ENCODE data around the gene DMAC2L. TPM values are rescaled to one million over a fixed set of nuclear protein-coding genes. Genes with fewer than 3 reads are reported as not detected.
"Not testable (repeated sequence)": the region's sequence is repeated elsewhere in the genome, so short reads cannot be mapped to it uniquely, and the experiment has no call there.

Gene DMAC2L
- total and polyA plus RNA-seq, 2 donors (not counting 1 experiment from before 2014, with no cell fraction given) = 19.0 to 40.0 TPM

GRCh38 chr14:50354527-50354926 lies 42.4 kb downstream of the DMAC2L start:
- TF ChIP-seq, protein P1, sequence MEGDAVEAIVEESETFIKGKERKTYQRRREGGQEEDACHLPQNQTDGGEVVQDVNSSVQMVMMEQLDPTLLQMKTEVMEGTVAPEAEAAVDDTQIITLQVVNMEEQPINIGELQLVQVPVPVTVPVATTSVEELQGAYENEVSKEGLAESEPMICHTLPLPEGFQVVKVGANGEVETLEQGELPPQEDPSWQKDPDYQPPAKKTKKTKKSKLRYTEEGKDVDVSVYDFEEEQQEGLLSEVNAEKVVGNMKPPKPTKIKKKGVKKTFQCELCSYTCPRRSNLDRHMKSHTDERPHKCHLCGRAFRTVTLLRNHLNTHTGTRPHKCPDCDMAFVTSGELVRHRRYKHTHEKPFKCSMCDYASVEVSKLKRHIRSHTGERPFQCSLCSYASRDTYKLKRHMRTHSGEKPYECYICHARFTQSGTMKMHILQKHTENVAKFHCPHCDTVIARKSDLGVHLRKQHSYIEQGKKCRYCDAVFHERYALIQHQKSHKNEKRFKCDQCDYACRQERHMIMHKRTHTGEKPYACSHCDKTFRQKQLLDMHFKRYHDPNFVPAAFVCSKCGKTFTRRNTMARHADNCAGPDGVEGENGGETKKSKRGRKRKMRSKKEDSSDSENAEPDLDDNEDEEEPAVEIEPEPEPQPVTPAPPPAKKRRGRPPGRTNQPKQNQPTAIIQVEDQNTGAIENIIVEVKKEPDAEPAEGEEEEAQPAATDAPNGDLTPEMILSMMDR (IDR thresholded peaks at IDR 0.05) = no peak
- no peak for TF ChIP-seq EZH2 (IDR thresholded peaks at IDR 0.05; ENCODE audit: borderline replicate concordance, insufficient read depth, low read depth, low read length, poor library complexity, severe bottlenecking)
- POLR2A ChIA-PET = no interaction called here
- no peak overlapping the region for H3K4me3 Mint-ChIP-seq
- CTCF ChIA-PET = no interaction called here
- DNase-seq = no peak
- no peaks in the 10 kb centered on the region for H3K9me3 Mint-ChIP-seq (ENCODE audit: insufficient read depth)
- no peak overlapping the region for H3K4me3 ChIP-seq (ENCODE audit: control extremely low read depth in 1 of 5, extremely low read depth in 1 of 5, insufficient read depth in 1 of 5, low read depth in 2 of 5, low read length in 4 of 5)
- peaks cover 1% of the 10 kb centered on the region for H3K4me1 Mint-ChIP-seq
- no peaks in the 10 kb centered on the region for H4K20me1 ChIP-seq (ENCODE audit: control insufficient read depth, insufficient read depth, low read length, poor library complexity, severe bottlenecking)
- H3K27ac ChIP-seq (ENCODE audit: low read length in 2 of 2) = no peak overlapping the region
- no peaks in the 10 kb centered on the region for H3K4me1 ChIP-seq (ENCODE audit: control insufficient read depth in 2 of 2, insufficient read depth in 2 of 2, low read length in 2 of 2)
- no peak overlapping the region for H3K27ac Mint-ChIP-seq
- no peaks in the 10 kb centered on the region for H3K27me3 ChIP-seq (replicated peaks in 1 of 4; ENCODE audit: control extremely low read depth in 1 of 4, control insufficient read depth in 3 of 4, insufficient read depth in 4 of 4, low read length in 3 of 4)
- peaks cover 3% of the 10 kb centered on the region for H3K79me2 ChIP-seq (ENCODE audit: control insufficient read depth, insufficient read depth, low read length)
- no peak overlapping the region for H3K9ac ChIP-seq (ENCODE audit: low read length)
- H2AFZ ChIP-seq (ENCODE audit: insufficient read depth, low read depth, low read length, poor library complexity, severe bottlenecking) = no peak overlapping the region
- no peaks in the 10 kb centered on the region for H3K9me3 ChIP-seq (ENCODE audit: control extremely low read depth in 1 of 3, control insufficient read depth in 2 of 3, insufficient read depth in 1 of 3, low read length in 2 of 3)
- no peak for ATAC-seq (ENCODE audit: low read depth)
- intact Hi-C loops (cut with micrococcal nuclease) = no loop called here
- no CpG with 5 or more reads among the region's 1 CpG for WGBS (ENCODE audit: insufficient coverage)
- H3K27me3 Mint-ChIP-seq = no peaks in the 10 kb centered on the region
- no peak overlapping the region for H3K4me2 ChIP-seq (replicated peaks; ENCODE audit: low read depth, low read length, poor library complexity, severe bottlenecking)
- peaks cover 0 to 21% of the 10 kb centered on the region in 2 experiments for H3K36me3 ChIP-seq (replicated peaks in 1 of 2; ENCODE audit: control extremely low read depth in 1 of 2, control insufficient read depth in 1 of 2, extremely low read depth in 1 of 2, insufficient read depth in 2 of 2, low read length in 1 of 2)

GRCh38 chr14:50355692-50356091 lies 43.6 kb downstream of the DMAC2L start:
- no peak overlapping the region for H3K27ac Mint-ChIP-seq
- no peak for DNase-seq

DNA sequence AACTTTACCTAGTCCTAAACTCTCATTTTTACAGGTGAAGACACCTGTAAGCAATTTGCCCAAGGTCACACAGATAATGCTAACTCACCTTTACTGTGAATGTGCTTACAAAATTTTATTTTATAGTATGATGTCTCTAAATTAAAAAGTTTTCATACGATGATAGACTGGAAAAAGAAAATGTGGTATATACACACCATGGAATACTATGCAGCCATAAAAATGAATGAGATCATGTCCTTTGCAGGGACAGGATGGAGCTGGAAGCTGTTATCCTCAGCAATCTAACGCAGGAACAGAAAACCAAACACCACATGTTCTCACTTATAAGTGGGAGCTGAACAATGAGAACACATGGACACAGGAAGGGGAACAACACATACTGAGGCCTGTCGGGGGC lies 44.2 kb downstream of the DMAC2L start:
- H3K4me3 ChIP-seq (ENCODE audit: control extremely low read depth in 1 of 5, extremely low read depth in 1 of 5, insufficient read depth in 1 of 5, low read depth in 2 of 5, low read length in 4 of 5); POLR2A ChIA-PET; H3K4me2 ChIP-seq (replicated peaks; ENCODE audit: low read depth, low read length, poor library complexity, severe bottlenecking); H3K27ac ChIP-seq (ENCODE audit: low read length in 2 of 2); H3K4me1 Mint-ChIP-seq; H2AFZ ChIP-seq (ENCODE audit: insufficient read depth, low read depth, low read length, poor library complexity, severe bottlenecking); H3K27me3 ChIP-seq (replicated peaks in 1 of 4; ENCODE audit: control extremely low read depth in 1 of 4, control insufficient read depth in 3 of 4, insufficient read depth in 4 of 4, low read length in 3 of 4); H3K4me3 Mint-ChIP-seq; H4K20me1 ChIP-seq (ENCODE audit: control insufficient read depth, insufficient read depth, low read length, poor library complexity, severe bottlenecking); ATAC-seq (ENCODE audit: low read depth); H3K27me3 Mint-ChIP-seq; H3K9ac ChIP-seq (ENCODE audit: low read length); H3K4me1 ChIP-seq (ENCODE audit: control insufficient read depth in 2 of 2, insufficient read depth in 2 of 2, low read length in 2 of 2); H3K27ac Mint-ChIP-seq; H3K9me3 ChIP-seq (ENCODE audit: control extremely low read depth in 1 of 3, control insufficient read depth in 2 of 3, insufficient read depth in 1 of 3, low read length in 2 of 3); H3K79me2 ChIP-seq (ENCODE audit: control insufficient read depth, insufficient read depth, low read length); H3K9me3 Mint-ChIP-seq (ENCODE audit: insufficient read depth); DNase-seq; intact Hi-C loops (cut with micrococcal nuclease): not testable (repeated sequence)
- no CpG with 5 or more reads among the region's 3 CpGs for WGBS (ENCODE audit: insufficient coverage)
- CTCF ChIA-PET = interaction anchor here (1.0 kb wide), 1 partner anchor 9 kb away, joined by 3 read pairs; no protein-coding TSS in a partner anchor
- H3K36me3 ChIP-seq (replicated peaks in 1 of 2; ENCODE audit: control extremely low read depth in 1 of 2, control insufficient read depth in 1 of 2, extremely low read depth in 1 of 2, insufficient read depth in 2 of 2, low read length in 1 of 2) = peaks cover 0 to 18% of the 10 kb centered on the region in 2 experiments

More at GRCh38 chr14:50355692-50356091, 43.6 kb downstream of the DMAC2L start:
- H3K9me3 ChIP-seq (ENCODE audit: control extremely low read depth in 1 of 3, control insufficient read depth in 2 of 3, insufficient read depth in 1 of 3, low read length in 2 of 3) = no peaks in the 10 kb centered on the region
- Mint-ChIP-seq H3K27me3 (no peaks in the 10 kb centered on the region), H3K9me3 (ENCODE audit: insufficient read depth) (no peaks in the 10 kb centered on the region), H3K4me1 (peaks cover 3% of the 10 kb centered on the region), H3K4me3 (no peak overlapping the region)
- peaks cover 3% of the 10 kb centered on the region for H3K79me2 ChIP-seq (ENCODE audit: control insufficient read depth, insufficient read depth, low read length)
- peaks cover 0 to 19% of the 10 kb centered on the region in 2 experiments for H3K36me3 ChIP-seq (replicated peaks in 1 of 2; ENCODE audit: control extremely low read depth in 1 of 2, control insufficient read depth in 1 of 2, extremely low read depth in 1 of 2, insufficient read depth in 2 of 2, low read length in 1 of 2)
- H3K27me3 ChIP-seq (replicated peaks in 1 of 4; ENCODE audit: control extremely low read depth in 1 of 4, control insufficient read depth in 3 of 4, insufficient read depth in 4 of 4, low read length in 3 of 4) = no peaks in the 10 kb centered on the region
- no peak for ATAC-seq (ENCODE audit: low read depth)
- H3K4me1 ChIP-seq (ENCODE audit: control insufficient read depth in 2 of 2, insufficient read depth in 2 of 2, low read length in 2 of 2) = no peaks in the 10 kb centered on the region
- no CpG with 5 or more reads among the region's 1 CpG for WGBS (ENCODE audit: insufficient coverage)
- H3K4me3 ChIP-seq (ENCODE audit: control extremely low read depth in 1 of 5, extremely low read depth in 1 of 5, insufficient read depth in 1 of 5, low read depth in 2 of 5, low read length in 4 of 5) = no peak overlapping the region
- TF ChIP-seq EZH2 (IDR thresholded peaks at IDR 0.05; ENCODE audit: borderline replicate concordance, insufficient read depth, low read depth, low read length, poor library complexity, severe bottlenecking) = no peak
- TF ChIP-seq, protein P1 (IDR thresholded peaks at IDR 0.05) = no peak
- H3K4me2 ChIP-seq (replicated peaks; ENCODE audit: low read depth, low read length, poor library complexity, severe bottlenecking) = no peak overlapping the region
- H3K27ac ChIP-seq (ENCODE audit: low read length in 2 of 2) = no peak overlapping the region
- no peak overlapping the region for H2AFZ ChIP-seq (ENCODE audit: insufficient read depth, low read depth, low read length, poor library complexity, severe bottlenecking)
- POLR2A ChIA-PET = no interaction called here
- CTCF ChIA-PET = interaction anchor here (1.0 kb wide), 1 partner anchor 8 kb away, joined by 3 read pairs; no protein-coding TSS in a partner anchor
- intact Hi-C loops (cut with micrococcal nuclease) = no loop called here
- H3K9ac ChIP-seq (ENCODE audit: low read length) = no peak overlapping the region
- no peaks in the 10 kb centered on the region for H4K20me1 ChIP-seq (ENCODE audit: control insufficient read depth, insufficient read depth, low read length, poor library complexity, severe bottlenecking)
